Hypothalamus (tissue), 51 donors: Measurements from ENCODE around the gene LARP6.
"Not testable (repeated sequence)": the region's sequence is repeated elsewhere in the genome, so short reads cannot be mapped to it uniquely, and the experiment has no call there.

Experiments used
- DNase-seq, 51 donors: peaks; one replicate each; lab custom pipeline; 2025; lab: John Stamatoyannopoulos, UW

The LARP6 gene

GRCh38 chr15:70853973-70854665 is at the start of gene LARP6:
TSS of gene LARP6 (minus strand) at chr15:70854157. CDS start at chr15:70854088, 69 bp downstream.
- peak in 37 of 51 donors; percentile 35 to 85 (median 63) for DNase-seq

DNA sequence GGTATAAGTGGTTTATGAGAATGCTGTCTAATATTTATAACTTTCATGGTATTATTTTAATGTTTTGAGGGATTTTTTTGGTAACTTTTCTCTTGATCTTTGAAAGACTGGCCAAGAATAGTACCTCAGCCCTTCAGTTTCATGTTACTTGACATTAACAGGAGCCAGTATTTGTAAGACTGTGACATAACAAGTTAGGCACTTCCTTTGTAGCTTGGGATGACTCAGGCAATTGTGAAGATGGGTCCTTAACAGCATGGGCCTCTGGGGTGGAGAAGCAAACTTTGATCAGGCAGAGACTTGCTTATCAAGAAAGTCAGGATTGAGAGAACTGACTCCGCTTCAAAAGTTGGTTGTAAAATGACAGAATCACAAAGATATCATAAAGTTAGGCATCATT is 48.1 kb upstream of the LARP6 start:
- no peak for DNase-seq

- DNase-seq, result peak in 11 of 51 donors; percentile 47 to 70 (median 56)
Measured at GRCh38 chr15:70892912-70893560, 39.1 kb upstream of the LARP6 start.

DNA sequence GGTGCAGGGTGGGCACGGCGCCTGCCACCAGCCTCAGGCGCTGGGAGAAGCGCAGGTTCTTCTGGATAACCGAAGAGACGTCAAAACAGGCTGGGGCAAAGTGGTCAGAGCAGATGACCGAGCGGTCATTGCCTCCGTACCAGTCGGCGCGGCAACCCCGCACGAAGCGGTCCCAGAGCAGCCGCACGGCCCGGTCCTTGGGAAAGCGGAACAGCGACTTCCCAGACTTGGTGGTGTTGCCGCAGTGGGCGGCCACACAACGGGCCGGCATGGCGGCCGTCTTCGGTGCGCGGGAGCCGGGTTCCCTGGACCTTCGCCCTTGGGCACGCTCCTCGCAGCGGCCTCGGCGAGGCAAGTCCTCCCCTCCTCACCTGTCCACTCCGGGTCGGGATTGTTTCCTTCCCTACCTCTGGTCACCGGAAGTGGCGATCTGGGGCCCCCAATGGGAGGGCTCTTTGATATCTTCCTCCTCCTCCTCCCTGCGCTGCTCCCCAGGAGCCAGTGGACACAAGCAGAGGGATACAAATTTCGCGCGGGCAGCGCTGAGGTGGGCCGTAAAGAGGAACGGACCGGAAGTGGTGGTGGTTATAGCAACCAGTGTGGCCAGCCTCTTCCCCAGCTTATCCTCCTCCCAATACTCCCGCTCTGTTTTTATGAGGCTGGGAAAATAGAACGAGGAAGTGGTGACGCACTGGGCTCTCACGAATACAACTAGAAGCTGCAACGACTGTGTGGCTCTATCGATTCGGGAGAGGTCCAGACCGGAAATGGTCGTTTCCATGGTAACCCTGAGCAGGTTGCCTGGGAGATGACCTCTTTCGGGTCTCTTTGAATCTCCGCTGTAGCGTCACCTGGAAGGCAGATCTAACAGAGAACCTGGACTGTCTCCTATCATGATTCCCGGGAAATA is 38.3 kb upstream of the LARP6 start, which contains the start of the genes LRRC49 and THAP10:
Gene LRRC49 (plus strand): TSS at position 825 of the 910 bp plus-strand sequence. CDS start 69 bp downstream, at position 894.
Gene THAP10 (minus strand): TSS at position 432 of the 910 bp plus-strand sequence. CDS start 161 bp downstream, at position 271.
- peak in 50 of 51 donors; percentile 26 to 98 (median 83) for DNase-seq

GRCh38 chr15:70882361-70882760 is 28.4 kb upstream of the LARP6 start:
- no peak for DNase-seq

DNA sequence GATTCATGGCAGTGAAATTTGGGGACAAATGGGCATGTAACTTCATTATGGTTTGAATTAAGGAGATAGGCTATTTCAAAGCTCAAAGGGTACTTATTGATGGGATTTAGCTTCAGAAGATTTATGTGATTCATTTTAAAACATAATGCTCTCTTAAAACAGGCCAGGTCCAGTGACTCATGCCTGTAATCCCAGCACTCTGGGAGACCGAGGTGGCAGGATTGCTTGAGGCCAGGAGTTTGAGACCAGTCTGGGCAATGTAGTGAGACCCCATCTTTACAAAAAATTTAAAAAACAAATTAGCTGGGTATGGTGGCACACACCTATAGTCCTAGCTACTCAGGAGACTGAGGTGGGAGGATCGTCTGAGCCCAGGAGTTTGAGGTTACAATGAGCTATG is 26.8 kb upstream of the LARP6 start:
- DNase-seq, result no peak

DNA sequence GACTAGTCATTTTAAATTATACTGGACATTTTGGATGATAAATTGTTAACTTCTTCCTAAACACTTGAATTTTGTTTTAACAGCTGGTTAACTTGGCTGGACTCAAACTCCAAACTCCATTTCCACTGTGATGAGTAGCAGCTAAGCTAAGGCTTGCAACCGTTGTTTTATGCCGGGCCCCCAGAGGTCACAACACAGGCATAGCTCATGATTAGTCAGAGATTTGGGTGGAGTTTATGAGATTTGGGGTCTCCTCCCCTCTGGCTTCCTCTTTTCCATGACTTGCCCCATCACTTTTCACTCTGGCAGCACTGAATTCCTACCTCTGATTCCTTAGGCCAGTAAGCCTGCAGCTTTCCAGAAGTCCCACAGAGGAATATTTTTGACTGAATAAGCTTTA is 25.4 kb upstream of the LARP6 start:
- no peak for DNase-seq

DNA sequence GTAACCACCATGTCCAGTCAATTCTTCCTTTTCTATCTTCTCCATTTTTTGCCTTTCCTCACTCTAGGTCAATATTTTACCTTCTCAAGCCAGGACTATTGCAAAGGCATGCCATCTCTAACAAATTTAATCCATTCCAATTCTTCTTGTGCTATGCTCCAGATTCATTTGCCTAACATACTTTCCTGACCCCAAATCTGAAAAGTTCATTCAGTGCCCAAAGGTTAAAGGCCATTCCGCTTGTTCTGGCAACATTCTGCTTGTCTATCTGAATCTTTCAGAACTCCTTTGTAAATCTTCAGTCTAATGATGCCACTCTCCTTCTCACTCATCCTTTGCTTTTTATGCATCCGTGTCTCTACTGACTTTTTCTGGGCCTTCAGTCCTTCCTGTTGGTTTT is 22.7 kb upstream of the LARP6 start:
- DNase-seq, result no peak

- no peak for DNase-seq
Measured at GRCh38 chr15:70876011-70876410, 22.1 kb upstream of the LARP6 start.

- peak in 5 of 51 donors; percentile 23 to 78 (median 38) for DNase-seq
Measured at GRCh38 chr15:70875001-70875782, 21.2 kb upstream of the LARP6 start.

GRCh38 chr15:70873232-70874054 is 19.5 kb upstream of the LARP6 start:
- DNase-seq, result no peak

- not testable (repeated sequence) for DNase-seq
Measured at GRCh38 chr15:70871490-70871889, 17.5 kb upstream of the LARP6 start.

DNA sequence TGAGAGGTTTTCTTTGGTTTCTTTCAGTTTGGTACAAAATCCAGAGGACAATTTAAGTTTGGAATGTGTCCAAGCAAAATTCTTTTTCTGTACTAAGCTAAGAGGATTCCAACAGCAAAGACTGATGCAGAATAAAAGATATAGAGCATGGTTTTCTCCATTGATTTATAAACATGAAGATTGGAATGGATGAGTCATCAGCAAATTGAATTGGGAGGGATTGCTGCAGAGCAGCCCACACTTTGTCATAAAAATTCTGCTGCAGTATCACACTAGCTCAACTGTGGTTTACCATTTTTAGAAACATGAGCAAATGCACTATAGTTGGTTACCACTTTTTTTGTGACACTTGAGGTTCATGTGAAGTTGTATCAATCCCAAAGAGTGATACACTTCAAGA is 16.1 kb upstream of the LARP6 start:
- DNase-seq, result peak in 1 of 51 donors; percentile 65

GRCh38 chr15:70869346-70869745 is 15.4 kb upstream of the LARP6 start:
- DNase-seq, result peak in 1 of 51 donors; percentile 53

DNA sequence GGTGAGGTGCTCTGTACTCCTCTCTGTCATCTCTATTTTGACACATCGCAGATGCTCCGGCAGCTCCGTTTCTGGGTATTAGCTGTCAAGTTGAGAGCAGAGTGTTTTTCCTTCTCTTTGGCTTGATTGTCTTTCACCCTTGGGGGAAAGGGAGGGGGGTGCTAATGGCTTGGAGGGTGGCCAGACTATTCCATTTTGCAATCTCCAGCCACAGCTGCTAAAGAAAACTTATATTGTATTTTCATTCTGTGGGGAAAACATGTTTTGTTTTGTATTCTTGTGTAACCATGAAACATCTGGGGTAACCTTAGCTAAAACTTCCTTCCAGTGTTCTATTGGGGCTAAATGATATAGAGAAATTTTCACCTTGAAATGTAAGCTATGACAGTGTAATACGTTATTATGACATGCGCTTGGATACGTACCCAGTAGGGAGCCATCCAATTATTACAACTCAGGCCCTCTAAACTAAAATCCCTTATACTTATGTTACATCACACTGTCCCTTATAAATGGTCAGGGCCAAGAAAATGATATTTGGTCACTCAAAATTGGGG is 14.0 kb upstream of the LARP6 start:
- peak in 6 of 51 donors; percentile 25 to 54 (median 36) for DNase-seq

GRCh38 chr15:70866982-70867641 is 13.2 kb upstream of the LARP6 start:
- no peak for DNase-seq

GRCh38 chr15:70863450-70864218 is 9.7 kb upstream of the LARP6 start:
- peak in 21 of 51 donors; percentile 18 to 90 (median 52) for DNase-seq
